Bronchial epithelial cell (primary cell): ENCODE data around the gene DCXR. TPM values are rescaled to one million over a fixed set of nuclear protein-coding genes. Genes with fewer than 3 reads are reported as not detected.

Experiments
- DNase-seq: peaks from one replicate; pipeline ENCODE4 v3.0.0-alpha.2; 2010; ENCODE audit warnings: low read depth
- FAIRE-seq: peaks from 2 replicates; lab custom pipeline; 2011; peaks lifted over from hg19 to GRCh38; lab: Jason Lieb, UNC
- H3K27me3 ChIP-seq: 2 replicates; pipeline ENCODE4 v1.5.1; 2011; ENCODE audit warnings: low read length; ENCODE audit not compliant: control insufficient read depth, insufficient read depth
- H3K36me3 ChIP-seq: 2 replicates; pipeline ENCODE4 v1.5.1; 2011; ENCODE audit warnings: low read length; ENCODE audit not compliant: control insufficient read depth, insufficient read depth
- H3K4me3 ChIP-seq: 2 replicates; pipeline ENCODE4 v1.5.1; 2011; ENCODE audit warnings: mild to moderate bottlenecking, low read depth, low read length, control low read depth
- CTCF ChIP-seq: IDR thresholded peaks from 2 replicates; pipeline ENCODE4 v1.5.1; 2011; ENCODE audit warnings: mild to moderate bottlenecking, moderate library complexity, low read length, control low read depth, inconsistent platforms; ENCODE audit not compliant: insufficient read depth, severe bottlenecking
- total RNA-seq: library from RNA; depleted of rRNA; stranded (reverse); fragments of >200 nt; gene quantifications from 2 replicates; pipeline ENCODE4 v1.2.1, GENCODE V29; 2014

Gene DCXR
- total RNA-seq, 1 donor from 2014 or later = 87.9 TPM

- Histone ChIP-seq H3K36me3 (peaks cover 62% of the 10 kb centered on the region), H3K4me3 (no peak overlapping the region), H3K27me3 (no peaks in the 10 kb centered on the region)
- DNase-seq (no peak), FAIRE-seq (no peak)
- no peak for TF ChIP-seq CTCF
Observed at GRCh38 chr17:82080789-82081464, 43.4 kb upstream of the DCXR start.

GRCh38 chr17:82080048-82080788, 42.7 kb upstream of the DCXR start:
- no peak for TF ChIP-seq CTCF
- DNase-seq = no peak
- no peak overlapping the region for H3K4me3 ChIP-seq
- peaks cover 58% of the 10 kb centered on the region for H3K36me3 ChIP-seq
- no peak for FAIRE-seq
- no peaks in the 10 kb centered on the region for H3K27me3 ChIP-seq

- DNase-seq (no peak), FAIRE-seq (no peak)
- Histone ChIP-seq H3K27me3 (no peaks in the 10 kb centered on the region), H3K4me3 (no peak overlapping the region), H3K36me3 (peaks cover 48% of the 10 kb centered on the region)
- TF ChIP-seq CTCF = no peak
Observed at GRCh38 chr17:82079001-82079677, 41.6 kb upstream of the DCXR start.

- Histone ChIP-seq H3K4me3 (no peak overlapping the region), H3K36me3 (peaks cover 42% of the 10 kb centered on the region), H3K27me3 (no peaks in the 10 kb centered on the region)
- FAIRE-seq = no peak
- TF ChIP-seq CTCF = no peak
- DNase-seq = no peak
Observed at GRCh38 chr17:82078433-82078832, 40.9 kb upstream of the DCXR start.

GRCh38 chr17:82077617-82078358, 40.3 kb upstream of the DCXR start:
- Histone ChIP-seq H3K36me3 (peaks cover 36% of the 10 kb centered on the region), H3K27me3 (no peaks in the 10 kb centered on the region), H3K4me3 (no peak overlapping the region)
- FAIRE-seq = no peak
- no peak for TF ChIP-seq CTCF
- DNase-seq = no peak
